ENCODE results near the gene C11orf87. TPM values are rescaled to one million over a fixed set of nuclear protein-coding genes. Genes with fewer than 3 reads are reported as not detected.

C11orf87 gene
- total and polyA plus RNA-seq, 2 of the 8 experiments (the other 6 are each of a cell fraction or from before 2014, with no cell fraction given) = 0.22 to 0.32 TPM

GRCh38 chr11:109439684-109440083 is 17.7 kb downstream of the C11orf87 start:
- Histone ChIP-seq H3K56ac (replicated peaks; ENCODE audit: insufficient read length, low read depth, low read length) (no peak overlapping the region), H3K23me2 (ENCODE audit: low read depth, low read length) (no peaks in the 10 kb centered on the region), H2BK15ac (ENCODE audit: low read length) (no peak overlapping the region), H2BK20ac (ENCODE audit: low read length) (no peak overlapping the region), H3K79me1 (ENCODE audit: low read depth, low read length) (no peaks in the 10 kb centered on the region), H4K8ac (ENCODE audit: extremely low read depth, insufficient read depth, low read length) (no peak overlapping the region), H2AK5ac (ENCODE audit: low read depth, low read length) (no peak overlapping the region), H3K27ac (ENCODE audit: low read depth, low read length) (no peak overlapping the region), H3K9ac (replicated peaks in 1 of 4; ENCODE audit: extremely low read depth in 1 of 4, low read depth in 3 of 4, low read length in 3 of 4) (no peak overlapping the region), H3K4ac (replicated peaks; ENCODE audit: insufficient read length, low read depth, low read length) (no peak overlapping the region), H3K18ac (ENCODE audit: extremely low read depth, low read length) (no peak overlapping the region), H3K36me3 (ENCODE audit: control insufficient read depth in 2 of 4, insufficient read depth in 4 of 4, low read length in 3 of 4) (no peaks in the 10 kb centered on the region; a peak in 1 of 8 replicates), H3K23ac (ENCODE audit: insufficient read length) (no peak overlapping the region), H3K9me3 (ENCODE audit: insufficient read depth in 2 of 2, low read depth in 1 of 2, low read length in 1 of 2) (no peaks in the 10 kb centered on the region), H3K4me2 (ENCODE audit: insufficient read depth in 1 of 2, low read depth in 2 of 2, low read length in 2 of 2) (no peak overlapping the region), H3K27me3 (replicated peaks in 1 of 4; ENCODE audit: control insufficient read depth in 3 of 4, extremely low read depth in 1 of 4, insufficient read depth in 3 of 4, low read length in 3 of 4) (no peaks in the 10 kb centered on the region), H2BK12ac (ENCODE audit: low read depth, low read length) (no peak overlapping the region), H3K4me1 (replicated peaks in 1 of 4; ENCODE audit: control insufficient read depth in 3 of 4, insufficient read depth in 4 of 4, low read length in 3 of 4) (no peaks in the 10 kb centered on the region), H4K91ac (replicated peaks; ENCODE audit: insufficient read length, low read length) (no peak overlapping the region), H4K20me1 (replicated peaks in 1 of 2; ENCODE audit: control insufficient read depth in 1 of 2, insufficient read depth in 2 of 2, low read length in 2 of 2) (no peaks in the 10 kb centered on the region), H3K14ac (ENCODE audit: insufficient read length) (no peak overlapping the region), H2BK5ac (ENCODE audit: low read depth, low read length) (no peak overlapping the region), H3K79me2 (ENCODE audit: control insufficient read depth in 1 of 2, insufficient read depth in 2 of 2, low read length in 2 of 2) (no peaks in the 10 kb centered on the region), H3K4me3 (ENCODE audit: extremely low read depth in 1 of 4, insufficient read depth in 2 of 4, low read depth in 3 of 4, low read length in 4 of 4) (no peak overlapping the region), H2AFZ (ENCODE audit: low read length) (no peak overlapping the region), H2BK120ac (replicated peaks; ENCODE audit: low read depth, low read length) (no peak overlapping the region), H4K5ac (ENCODE audit: insufficient read length, low read depth, low read length) (no peak overlapping the region)
- FAIRE-seq (no peak), DNase-seq (ENCODE audit: low read depth in 1 of 2, low spot score in 2 of 2) (no peak)
- no peak for TF ChIP-seq CEBPB (IDR thresholded peaks at IDR 0.05; ENCODE audit: low read depth, low read length)
- no peak for TF ChIP-seq NANOG (IDR thresholded peaks at IDR 0.05; ENCODE audit: insufficient read depth, low read depth, low read length, poor library complexity, severe bottlenecking)
- TF ChIP-seq RBBP5 (IDR thresholded peaks at IDR 0.05; ENCODE audit: borderline replicate concordance, low read depth, low read length) = no peak
- no peak for TF ChIP-seq ASH2L (IDR thresholded peaks at IDR 0.05; ENCODE audit: low read length)
- no peak for TF ChIP-seq TAF1 (IDR thresholded peaks at IDR 0.05; ENCODE audit: low read depth, low read length)
- POLR2A ChIA-PET (ENCODE audit: partially characterized antibody) = no interaction called here
- 92% methylated on average over 2 of the region's 2 CpGs; no CpG with 5 or more reads in 1 of the 2 experiments for WGBS, 2 experiments (ENCODE audit: extremely low coverage in 1 of 2, insufficient coverage in 1 of 2, insufficient read length in 1 of 2, insufficient replicate concordance in 2 of 2, low coverage in 1 of 2, low lambda C conversion rate in 2 of 2, missing lambda C conversion rate in 1 of 2)
- CTCF ChIA-PET (ENCODE audit: partially characterized antibody) = interaction anchor here (5.3 kb wide), 1 partner anchor 12 kb away, joined by 41 read pairs; no protein-coding TSS in a partner anchor

Data from H1 (cell line).